ENCODE measurements around the gene TCF21.

DNA sequence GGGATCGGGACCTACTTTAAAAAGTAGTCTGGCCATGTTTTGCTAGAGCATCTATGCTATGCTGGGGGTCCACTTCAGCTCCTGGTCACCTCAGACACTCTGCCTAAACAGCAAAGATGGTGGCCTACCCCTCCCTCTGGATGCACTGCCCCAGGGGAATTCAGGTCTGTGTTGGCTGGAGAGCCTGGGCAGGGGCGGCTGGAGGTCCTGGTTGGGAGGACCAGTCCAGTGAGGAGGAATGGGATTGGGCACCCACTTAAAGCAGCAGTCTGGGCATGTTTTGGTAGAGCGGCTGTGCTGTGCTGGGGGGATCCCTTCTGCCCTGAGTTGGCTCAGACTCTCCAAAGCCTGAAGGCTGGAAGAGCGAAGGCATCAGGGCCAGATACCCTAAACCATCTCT lies 23.2 kb upstream of the TCF21 start:
- TF ChIP-seq, protein P1, sequence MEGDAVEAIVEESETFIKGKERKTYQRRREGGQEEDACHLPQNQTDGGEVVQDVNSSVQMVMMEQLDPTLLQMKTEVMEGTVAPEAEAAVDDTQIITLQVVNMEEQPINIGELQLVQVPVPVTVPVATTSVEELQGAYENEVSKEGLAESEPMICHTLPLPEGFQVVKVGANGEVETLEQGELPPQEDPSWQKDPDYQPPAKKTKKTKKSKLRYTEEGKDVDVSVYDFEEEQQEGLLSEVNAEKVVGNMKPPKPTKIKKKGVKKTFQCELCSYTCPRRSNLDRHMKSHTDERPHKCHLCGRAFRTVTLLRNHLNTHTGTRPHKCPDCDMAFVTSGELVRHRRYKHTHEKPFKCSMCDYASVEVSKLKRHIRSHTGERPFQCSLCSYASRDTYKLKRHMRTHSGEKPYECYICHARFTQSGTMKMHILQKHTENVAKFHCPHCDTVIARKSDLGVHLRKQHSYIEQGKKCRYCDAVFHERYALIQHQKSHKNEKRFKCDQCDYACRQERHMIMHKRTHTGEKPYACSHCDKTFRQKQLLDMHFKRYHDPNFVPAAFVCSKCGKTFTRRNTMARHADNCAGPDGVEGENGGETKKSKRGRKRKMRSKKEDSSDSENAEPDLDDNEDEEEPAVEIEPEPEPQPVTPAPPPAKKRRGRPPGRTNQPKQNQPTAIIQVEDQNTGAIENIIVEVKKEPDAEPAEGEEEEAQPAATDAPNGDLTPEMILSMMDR (IDR thresholded peaks at IDR 0.05) = no peak
- TF ChIP-seq EP300 (IDR thresholded peaks at IDR 0.05) = no peak
